ENCODE results near the gene EZH2.

EZH2 gene

DNA sequence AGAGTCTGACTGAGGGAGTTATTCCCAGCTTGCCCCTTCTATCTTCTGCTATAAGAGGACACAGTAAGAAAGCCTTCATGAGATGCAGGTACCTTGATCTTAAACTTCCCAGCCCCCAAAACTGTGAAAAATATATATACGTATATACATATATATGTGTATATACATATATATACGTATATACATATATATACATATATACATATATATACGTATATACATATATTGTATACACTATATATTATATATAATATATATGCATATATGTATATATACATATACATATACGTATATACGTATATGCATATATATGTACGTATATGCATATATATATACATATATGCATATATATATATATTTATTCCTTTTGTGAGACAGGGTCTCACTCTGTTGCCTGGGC, 17.7 kb downstream of the EZH2 start:
- DNase-seq (ENCODE audit: insufficient read length, low spot score), result no peak
- no peak for FAIRE-seq
- TF ChIP-seq POLR2AphosphoS5 (IDR thresholded peaks at IDR 0.05; ENCODE audit: low read depth, low read length) (no peak), PAX5 (IDR thresholded peaks at IDR 0.05; ENCODE audit: insufficient read depth, low read length, severe bottlenecking) (no peak), SPI1 (IDR thresholded peaks at IDR 0.05; ENCODE audit: low read depth, low read length) (no peak), TAF1 (IDR thresholded peaks at IDR 0.05; ENCODE audit: low read depth, low read length) (no peak), POLR2A (IDR thresholded peaks at IDR 0.05; ENCODE audit: low read depth, low read length) (no peak), POU2F2 (IDR thresholded peaks at IDR 0.05; ENCODE audit: low read depth, low read length) (no peak)

DNA sequence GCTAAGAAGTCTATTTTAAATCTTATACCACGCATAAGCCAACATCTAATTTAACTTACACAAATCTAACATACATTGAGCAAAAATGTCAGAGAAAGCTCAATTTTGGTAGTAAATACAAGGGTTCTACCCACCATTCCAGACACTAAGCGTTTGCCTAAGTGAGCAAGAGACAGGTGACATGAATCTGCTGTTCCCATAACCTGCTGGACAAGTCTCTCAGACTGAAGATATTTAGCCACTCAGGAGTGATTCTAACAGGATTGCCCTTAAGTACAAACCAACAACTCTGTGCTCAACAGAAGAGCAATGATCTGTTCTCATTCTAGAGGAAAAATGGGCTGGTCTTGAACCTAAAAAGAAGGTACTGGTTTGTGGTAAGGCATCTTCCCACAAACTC, 18.8 kb downstream of the EZH2 start:
- TF ChIP-seq PAX5 (IDR thresholded peaks at IDR 0.05; ENCODE audit: insufficient read depth, low read length, severe bottlenecking), result no peak
- no peak for TF ChIP-seq SPI1 (IDR thresholded peaks at IDR 0.05; ENCODE audit: low read depth, low read length)
- no peak for TF ChIP-seq POU2F2 (IDR thresholded peaks at IDR 0.05; ENCODE audit: low read depth, low read length)
- no peak for TF ChIP-seq POLR2A (IDR thresholded peaks at IDR 0.05; ENCODE audit: low read depth, low read length)
- no peak for TF ChIP-seq TAF1 (IDR thresholded peaks at IDR 0.05; ENCODE audit: low read depth, low read length)
- no peak for TF ChIP-seq POLR2AphosphoS5 (IDR thresholded peaks at IDR 0.05; ENCODE audit: low read depth, low read length)
- DNase-seq (ENCODE audit: insufficient read length, low spot score), result no peak
- no peak for FAIRE-seq

DNA sequence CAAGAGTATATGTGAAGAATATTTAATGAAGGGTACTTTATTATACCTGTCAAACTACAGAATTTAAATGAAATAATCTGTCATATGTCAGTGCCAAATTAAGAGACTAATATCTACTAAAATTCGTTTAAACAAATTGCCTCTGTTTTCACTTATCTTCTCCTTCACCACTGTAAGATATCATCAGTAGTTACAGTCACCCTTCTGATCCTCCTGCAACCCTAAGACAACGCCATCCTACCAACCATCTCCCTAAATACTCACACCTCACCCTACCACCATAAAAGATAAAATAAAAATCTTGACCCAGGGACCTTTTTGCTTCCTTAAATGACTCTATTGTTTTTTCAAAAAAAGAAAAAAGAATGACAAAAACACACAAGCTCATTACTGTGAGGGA, 20.8 kb downstream of the EZH2 start:
- no peak for DNase-seq (ENCODE audit: insufficient read length, low spot score)
- TF ChIP-seq POU2F2 (IDR thresholded peaks at IDR 0.05; ENCODE audit: low read depth, low read length) (no peak), TAF1 (IDR thresholded peaks at IDR 0.05; ENCODE audit: low read depth, low read length) (no peak), PAX5 (IDR thresholded peaks at IDR 0.05; ENCODE audit: insufficient read depth, low read length, severe bottlenecking) (no peak), POLR2A (IDR thresholded peaks at IDR 0.05; ENCODE audit: low read depth, low read length) (no peak)
- FAIRE-seq, result no peak

DNA sequence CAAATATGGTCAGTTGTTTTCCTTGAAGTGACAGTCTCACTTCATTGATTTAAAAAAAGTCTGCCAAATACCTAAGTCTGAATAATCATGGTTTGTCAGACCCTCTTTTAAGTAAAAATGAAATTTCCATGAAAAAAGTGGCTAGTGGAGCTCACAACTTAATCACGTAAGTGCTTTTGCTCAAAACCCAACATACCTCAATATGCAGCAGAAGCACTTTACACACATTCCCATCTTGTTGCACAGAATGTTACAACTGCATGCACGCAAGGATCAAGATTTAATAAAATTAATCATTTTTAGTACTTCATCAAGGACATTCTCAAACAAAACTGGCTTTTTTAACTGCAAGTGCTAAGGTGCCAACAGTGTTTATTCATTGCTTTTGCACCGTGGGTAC, 21.6 kb downstream of the EZH2 start:
- DNase-seq (ENCODE audit: insufficient read length, low spot score) (no peak), FAIRE-seq (no peak)
- no peak for TF ChIP-seq POLR2AphosphoS5 (IDR thresholded peaks at IDR 0.05; ENCODE audit: low read depth, low read length)

DNA sequence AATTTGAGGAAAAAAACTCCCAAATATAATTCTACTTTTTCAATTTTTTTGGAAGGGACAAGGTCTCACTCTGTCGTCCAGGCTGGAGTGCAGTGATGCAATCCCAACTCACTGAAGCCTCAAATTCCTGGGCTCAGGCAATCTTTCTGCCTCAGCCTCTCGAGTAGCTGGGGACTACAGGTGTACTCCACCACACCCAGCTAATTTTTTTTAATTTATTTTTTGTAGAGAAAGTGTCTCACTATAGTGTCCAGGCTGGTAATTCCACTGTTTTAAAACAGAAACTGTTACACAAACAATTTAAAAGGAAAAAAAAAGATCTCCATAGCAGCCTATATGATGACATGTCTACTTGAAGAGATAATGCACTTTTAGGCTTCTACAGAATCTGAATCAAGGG, 25.6 kb downstream of the EZH2 start:
- DNase-seq (ENCODE audit: insufficient read length, low spot score) (no peak), FAIRE-seq (no peak)
- TF ChIP-seq POU2F2 (IDR thresholded peaks at IDR 0.05; ENCODE audit: low read depth, low read length) (no peak), TAF1 (IDR thresholded peaks at IDR 0.05; ENCODE audit: low read depth, low read length) (no peak), POLR2A (IDR thresholded peaks at IDR 0.05; ENCODE audit: low read depth, low read length) (no peak), POLR2AphosphoS5 (IDR thresholded peaks at IDR 0.05; ENCODE audit: low read depth, low read length) (no peak), SPI1 (IDR thresholded peaks at IDR 0.05; ENCODE audit: low read depth, low read length) (no peak), PAX5 (IDR thresholded peaks at IDR 0.05; ENCODE audit: insufficient read depth, low read length, severe bottlenecking) (no peak)

DNA sequence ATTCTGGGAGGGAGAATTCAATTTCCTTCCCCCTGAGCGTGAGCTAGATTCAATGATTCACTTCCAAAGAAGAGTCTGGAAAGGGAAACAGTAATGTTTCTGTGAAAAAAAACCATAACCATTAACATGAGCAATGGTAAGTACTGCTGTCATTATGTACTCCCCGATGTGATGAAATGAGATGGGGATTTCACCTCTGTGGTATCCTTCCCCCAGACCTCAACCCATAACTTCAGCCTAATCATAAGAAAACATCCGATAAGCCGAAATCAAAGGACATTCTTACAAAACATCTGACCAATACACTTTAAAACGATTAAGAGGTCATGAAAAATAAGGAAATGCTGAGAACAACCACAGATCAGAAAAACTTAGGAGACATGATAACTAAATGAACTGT, 27.2 kb downstream of the EZH2 start:
- FAIRE-seq, result peak; percentile 35
- no peak for TF ChIP-seq POU2F2 (IDR thresholded peaks at IDR 0.05; ENCODE audit: low read depth, low read length)
- TF ChIP-seq POLR2A (IDR thresholded peaks at IDR 0.05; ENCODE audit: low read depth, low read length), result no peak
- no peak for TF ChIP-seq TAF1 (IDR thresholded peaks at IDR 0.05; ENCODE audit: low read depth, low read length)
- TF ChIP-seq PAX5 (IDR thresholded peaks at IDR 0.05; ENCODE audit: insufficient read depth, low read length, severe bottlenecking), result no peak
- no peak for TF ChIP-seq SPI1 (IDR thresholded peaks at IDR 0.05; ENCODE audit: low read depth, low read length)
- TF ChIP-seq POLR2AphosphoS5 (IDR thresholded peaks at IDR 0.05; ENCODE audit: low read depth, low read length), result no peak
- DNase-seq (ENCODE audit: insufficient read length, low spot score), result no peak

DNA sequence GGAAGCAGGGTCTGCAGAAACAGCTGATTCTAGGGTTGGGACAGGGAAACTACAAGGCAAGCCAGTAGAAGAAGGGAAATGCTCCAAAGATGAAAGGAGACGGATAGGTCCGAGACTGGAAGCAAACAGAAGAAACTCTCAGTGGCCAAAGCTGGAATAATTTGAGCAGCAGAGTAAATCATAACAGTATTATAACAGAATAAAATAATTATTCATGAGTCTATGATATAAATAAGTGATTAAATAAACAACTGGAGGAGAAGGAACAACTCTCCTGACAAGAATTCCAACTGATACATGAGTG, 27.6 kb downstream of the EZH2 start:
- FAIRE-seq (no peak), DNase-seq (ENCODE audit: insufficient read length, low spot score) (no peak)
- no peak for TF ChIP-seq SPI1 (IDR thresholded peaks at IDR 0.05; ENCODE audit: low read depth, low read length)
- no peak for TF ChIP-seq POLR2AphosphoS5 (IDR thresholded peaks at IDR 0.05; ENCODE audit: low read depth, low read length)
- TF ChIP-seq POLR2A (IDR thresholded peaks at IDR 0.05; ENCODE audit: low read depth, low read length), result no peak

DNA sequence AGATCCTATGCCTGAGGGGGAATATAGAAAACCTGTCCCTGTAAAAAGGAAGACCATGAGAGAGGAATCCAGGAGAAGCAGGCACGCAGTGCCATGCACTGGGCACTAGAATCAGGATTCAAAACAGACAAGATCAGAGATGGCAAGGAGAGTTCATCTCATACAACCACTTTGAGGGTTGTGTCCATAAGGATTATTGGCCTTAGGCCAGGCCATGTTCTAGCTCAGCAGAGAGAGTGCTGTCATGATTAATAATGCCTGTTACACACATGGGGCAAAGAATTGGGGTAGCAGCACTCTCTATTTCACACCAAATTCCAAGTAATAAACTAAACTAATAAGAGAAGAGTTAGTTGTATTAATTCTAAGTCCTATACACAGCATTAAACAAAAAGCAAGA, 29.1 kb downstream of the EZH2 start:
- TF ChIP-seq TAF1 (IDR thresholded peaks at IDR 0.05; ENCODE audit: low read depth, low read length) (no peak), SPI1 (IDR thresholded peaks at IDR 0.05; ENCODE audit: low read depth, low read length) (no peak), PAX5 (IDR thresholded peaks at IDR 0.05; ENCODE audit: insufficient read depth, low read length, severe bottlenecking) (no peak), POU2F2 (IDR thresholded peaks at IDR 0.05; ENCODE audit: low read depth, low read length) (no peak), POLR2A (IDR thresholded peaks at IDR 0.05; ENCODE audit: low read depth, low read length) (no peak), POLR2AphosphoS5 (IDR thresholded peaks at IDR 0.05; ENCODE audit: low read depth, low read length) (no peak)
- FAIRE-seq, result no peak
- no peak for DNase-seq (ENCODE audit: insufficient read length, low spot score)

DNA sequence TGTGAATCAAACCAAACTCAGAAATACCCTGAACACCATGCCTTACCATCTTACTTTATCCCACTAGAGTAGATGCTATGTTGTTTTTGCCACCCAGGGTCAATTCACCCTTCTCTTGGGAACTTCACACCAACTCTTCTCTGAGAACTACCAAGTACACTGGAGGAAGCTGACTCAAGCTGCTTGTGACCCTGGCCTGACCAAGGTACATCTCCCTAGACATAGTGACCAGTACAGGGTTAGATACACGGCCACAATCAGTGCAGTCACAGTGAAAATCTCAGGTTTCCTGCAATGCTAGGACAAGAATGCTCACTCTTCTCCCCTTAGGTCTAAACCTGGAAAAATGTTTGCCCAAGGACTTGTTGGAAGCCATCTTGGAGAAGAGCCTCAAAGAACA, 31.8 kb downstream of the EZH2 start:
- DNase-seq (ENCODE audit: insufficient read length, low spot score) (no peak), FAIRE-seq (no peak)
- TF ChIP-seq POLR2AphosphoS5 (IDR thresholded peaks at IDR 0.05; ENCODE audit: low read depth, low read length) (no peak), SPI1 (IDR thresholded peaks at IDR 0.05; ENCODE audit: low read depth, low read length) (no peak), PAX5 (IDR thresholded peaks at IDR 0.05; ENCODE audit: insufficient read depth, low read length, severe bottlenecking) (no peak), POLR2A (IDR thresholded peaks at IDR 0.05; ENCODE audit: low read depth, low read length) (no peak), TAF1 (IDR thresholded peaks at IDR 0.05; ENCODE audit: low read depth, low read length) (no peak), POU2F2 (IDR thresholded peaks at IDR 0.05; ENCODE audit: low read depth, low read length) (no peak)

DNA sequence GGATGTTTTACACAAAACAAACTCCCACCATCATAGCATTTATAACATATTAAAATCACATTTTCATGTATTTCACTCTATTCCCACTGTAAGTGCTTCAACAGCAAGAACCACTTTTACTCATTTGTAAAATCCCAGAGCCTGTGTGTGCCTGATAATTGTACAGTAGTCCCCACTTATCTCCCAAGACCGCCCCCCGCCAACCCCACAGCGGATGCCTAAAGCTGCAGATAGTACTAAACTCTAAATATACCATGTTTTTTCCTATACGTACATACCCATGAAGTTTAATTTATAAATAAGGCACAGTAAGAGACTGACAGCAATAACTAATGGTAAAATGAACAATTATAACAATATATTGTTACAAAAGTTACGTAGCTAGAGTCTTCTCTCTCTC, 33.5 kb downstream of the EZH2 start:
- FAIRE-seq (no peak), DNase-seq (ENCODE audit: insufficient read length, low spot score) (no peak)
- TF ChIP-seq POU2F2 (IDR thresholded peaks at IDR 0.05; ENCODE audit: low read depth, low read length), result no peak
- no peak for TF ChIP-seq POLR2A (IDR thresholded peaks at IDR 0.05; ENCODE audit: low read depth, low read length)
- TF ChIP-seq SPI1 (IDR thresholded peaks at IDR 0.05; ENCODE audit: low read depth, low read length), result no peak
